Esophagus (tissue), 2 donors: ENCODE data around the gene SUGCT. TPM values are rescaled to one million over a fixed set of nuclear protein-coding genes. Genes with fewer than 3 reads are reported as not detected.

ENCODE experiments used
- H3K27ac ChIP-seq, 2 donors: one replicate each; pipeline ENCODE4 v1.5.1; 2013; ENCODE audit warnings: low read depth in 2 of 2, mild to moderate bottlenecking in 2 of 2, inconsistent platforms in 1 of 2, low read length in 1 of 2, moderate library complexity in 1 of 2
- H3K27me3 ChIP-seq, 2 donors: one replicate each; pipeline ENCODE4 v1.6.1; 2013; ENCODE audit warnings: low read length in 2 of 2, control low read depth in 1 of 2, mild to moderate bottlenecking in 1 of 2; ENCODE audit not compliant: insufficient read depth in 2 of 2, control insufficient read depth in 1 of 2
- H3K36me3 ChIP-seq, 2 donors: one replicate each; pipeline ENCODE4 v1.6.1; 2013; ENCODE audit warnings: low read length in 1 of 2; ENCODE audit not compliant: control insufficient read depth in 2 of 2, insufficient read depth in 2 of 2
- H3K4me1 ChIP-seq, 2 donors: one replicate each; pipeline ENCODE4 v1.6.1; 2013; ENCODE audit warnings: low read length in 1 of 2; ENCODE audit not compliant: control insufficient read depth in 2 of 2, insufficient read depth in 2 of 2
- H3K4me3 ChIP-seq, 2 donors: one replicate each; pipeline ENCODE4 v1.5.1; 2013; ENCODE audit warnings: low read length in 2 of 2, mild to moderate bottlenecking in 2 of 2, low read depth in 1 of 2, moderate library complexity in 1 of 2
- H3K9me3 ChIP-seq, 2 donors: one replicate each; pipeline ENCODE4 v1.6.1; 2013; ENCODE audit warnings: mild to moderate bottlenecking in 2 of 2, low read depth in 1 of 2, low read length in 1 of 2, moderate library complexity in 1 of 2; ENCODE audit not compliant: control insufficient read depth in 2 of 2, insufficient read depth in 1 of 2
- WGBS, 2 donors: extraction: QIAGEN DNeasy Blood & Tissue Kit; methylation state at CpG; one replicate each; pipeline ENCODE4 v1.1.7; 2013; 5-methylcytosine and 5-hydroxymethylcytosine counted together
- polyA plus RNA-seq, 2 donors: library from polyadenylated mRNA; stranded (reverse); fragments of 200-250 nt; gene quantifications; one replicate each; pipeline ENCODE4 v1.2.3, GENCODE V29; 2013
- donor health status: healthy with polysubstance abuse.
- donor health status: Bipolar disorder and iron deficiency.

SUGCT gene
- polyA plus RNA-seq, 2 donors, result 1.7 to 2.3 TPM

GRCh38 chr7:40419806-40420205 is 285.0 kb downstream of the SUGCT start:
- Histone ChIP-seq H3K4me3 (no peak overlapping the region), H3K4me1 (no peaks in the 10 kb centered on the region), H3K36me3 (no peaks in the 10 kb centered on the region), H3K27me3 (no peaks in the 10 kb centered on the region), H3K9me3 (no peaks in the 10 kb centered on the region), H3K27ac (no peak overlapping the region)
- WGBS, 2 donors, result 0% methylated on average over 1 of the region's 1 CpG

- H3K9me3 ChIP-seq, result no peaks in the 10 kb centered on the region
- WGBS, 2 donors, result 91 to 98% methylated on average over 1 of the region's 1 CpG
- no peak overlapping the region for H3K4me3 ChIP-seq
- H3K36me3 ChIP-seq, result no peaks in the 10 kb centered on the region
- no peaks in the 10 kb centered on the region for H3K4me1 ChIP-seq
- H3K27me3 ChIP-seq, result no peaks in the 10 kb centered on the region
- H3K27ac ChIP-seq, result no peak overlapping the region
Observed at GRCh38 chr7:40421433-40421832, 286.6 kb downstream of the SUGCT start.

- Histone ChIP-seq H3K27ac (no peak overlapping the region), H3K4me1 (no peaks in the 10 kb centered on the region), H3K27me3 (no peaks in the 10 kb centered on the region), H3K4me3 (no peak overlapping the region), H3K9me3 (no peaks in the 10 kb centered on the region), H3K36me3 (no peaks in the 10 kb centered on the region)
- WGBS, 2 donors, result 91 to 92% methylated on average over 2 of the region's 2 CpGs
Observed at GRCh38 chr7:40425696-40426095, 290.9 kb downstream of the SUGCT start.

- H3K9me3 ChIP-seq, result no peaks in the 10 kb centered on the region
- 48 to 51% methylated on average over 1 of the region's 1 CpG for WGBS, 2 donors
- H3K27ac ChIP-seq, result no peak overlapping the region
- no peaks in the 10 kb centered on the region for H3K27me3 ChIP-seq
- H3K4me1 ChIP-seq, result no peaks in the 10 kb centered on the region
- H3K4me3 ChIP-seq, result no peak overlapping the region
- H3K36me3 ChIP-seq, result no peaks in the 10 kb centered on the region
Observed at GRCh38 chr7:40428421-40428820, 293.6 kb downstream of the SUGCT start.

GRCh38 chr7:40429826-40430225 is 295.0 kb downstream of the SUGCT start:
- 93 to 94% methylated on average over 2 of the region's 2 CpGs for WGBS, 2 donors
- H3K4me3 ChIP-seq, result no peak overlapping the region
- no peak overlapping the region for H3K27ac ChIP-seq
- no peaks in the 10 kb centered on the region for H3K36me3 ChIP-seq
- H3K9me3 ChIP-seq, result peaks cover 0 to 2% of the 10 kb centered on the region in 2 donors
- H3K27me3 ChIP-seq, result no peaks in the 10 kb centered on the region
- no peaks in the 10 kb centered on the region for H3K4me1 ChIP-seq

GRCh38 chr7:40432046-40432445 is 297.2 kb downstream of the SUGCT start:
- 94 to 99% methylated on average over 2 of the region's 2 CpGs for WGBS, 2 donors
- peaks cover 0 to 2% of the 10 kb centered on the region in 2 donors for H3K9me3 ChIP-seq

GRCh38 chr7:40436710-40437109 is 301.9 kb downstream of the SUGCT start:
- Histone ChIP-seq H3K36me3 (no peaks in the 10 kb centered on the region), H3K27ac (no peak overlapping the region), H3K4me1 (no peaks in the 10 kb centered on the region), H3K9me3 (peaks cover 0 to 2% of the 10 kb centered on the region in 2 donors), H3K4me3 (no peak overlapping the region), H3K27me3 (no peaks in the 10 kb centered on the region)
- WGBS, 2 donors, result 97 to 98% methylated on average over 1 of the region's 1 CpG

More at GRCh38 chr7:40432046-40432445, 297.2 kb downstream of the SUGCT start:
- no peaks in the 10 kb centered on the region for H3K4me1 ChIP-seq
- no peaks in the 10 kb centered on the region for H3K27me3 ChIP-seq
- H3K27ac ChIP-seq, result no peak overlapping the region
- no peak overlapping the region for H3K4me3 ChIP-seq
- no peaks in the 10 kb centered on the region for H3K36me3 ChIP-seq

- 50 to 61% methylated on average over 1 of the region's 1 CpG for WGBS, 2 donors
- H3K27ac ChIP-seq, result no peak overlapping the region
Observed at GRCh38 chr7:40437498-40437897, 302.7 kb downstream of the SUGCT start.

GRCh38 chr7:40437936-40438634 is 303.3 kb downstream of the SUGCT start:
- Histone ChIP-seq H3K27ac (no peak overlapping the region), H3K4me3 (no peak overlapping the region), H3K27me3 (no peaks in the 10 kb centered on the region), H3K36me3 (no peaks in the 10 kb centered on the region), H3K9me3 (peaks cover 0 to 2% of the 10 kb centered on the region in 2 donors), H3K4me1 (no peaks in the 10 kb centered on the region)
- WGBS, 2 donors, result 85 to 87% methylated on average over 6 of the region's 6 CpGs

More at GRCh38 chr7:40437498-40437897, 302.7 kb downstream of the SUGCT start:
- no peaks in the 10 kb centered on the region for H3K27me3 ChIP-seq
- H3K4me3 ChIP-seq, result no peak overlapping the region
- no peaks in the 10 kb centered on the region for H3K4me1 ChIP-seq
- no peaks in the 10 kb centered on the region for H3K36me3 ChIP-seq
- H3K9me3 ChIP-seq, result peaks cover 0 to 2% of the 10 kb centered on the region in 2 donors

- Histone ChIP-seq H3K27me3 (no peaks in the 10 kb centered on the region), H3K9me3 (peaks cover 0 to 2% of the 10 kb centered on the region in 2 donors), H3K4me1 (no peaks in the 10 kb centered on the region), H3K36me3 (no peaks in the 10 kb centered on the region), H3K4me3 (no peak overlapping the region), H3K27ac (no peak overlapping the region)
- 88 to 90% methylated on average over 6 of the region's 6 CpGs for WGBS, 2 donors
Observed at GRCh38 chr7:40439686-40440085, 304.9 kb downstream of the SUGCT start.
